ENCODE measurements around the gene SSH2. TPM values are rescaled to one million over a fixed set of nuclear protein-coding genes. Genes with fewer than 3 reads are reported as not detected.

SSH2 gene
- total RNA-seq, 1 donor, result 13.0 TPM

DNA sequence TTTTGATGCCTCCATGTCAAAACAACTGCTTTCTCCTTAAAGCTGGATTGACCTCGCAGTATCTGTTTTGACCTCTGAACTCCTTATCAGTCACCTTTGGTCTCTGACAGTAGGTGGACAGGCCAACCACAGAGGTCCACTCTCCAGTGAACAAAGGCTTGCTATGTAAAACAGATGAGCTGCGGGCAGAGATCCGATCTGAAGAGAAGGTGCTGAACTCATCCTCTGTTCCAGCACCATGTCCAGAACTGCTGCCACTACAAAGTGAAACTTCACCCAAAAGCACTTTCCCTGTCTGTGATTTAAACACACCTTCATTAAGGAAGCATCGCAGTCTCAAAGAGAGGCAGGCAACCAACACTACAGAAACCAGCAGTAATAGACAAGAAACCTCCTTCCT lies 190.0 kb downstream of the SSH2 start:
- no peaks in the 10 kb centered on the region for H3K27me3 ChIP-seq (ENCODE audit: insufficient read depth, low read length)
- H3K79me2 ChIP-seq (ENCODE audit: insufficient read depth, low read length), result no peaks in the 10 kb centered on the region
- H3K4me3 ChIP-seq (ENCODE audit: insufficient read depth, low read length), result no peak overlapping the region
- no peaks in the 10 kb centered on the region for H4K20me1 ChIP-seq (ENCODE audit: insufficient read depth, low read length)
- H2AFZ ChIP-seq (ENCODE audit: low read length), result no peak overlapping the region
- no peak for DNase-seq (ENCODE audit: insufficient read length, low spot score, missing footprints)
- H3K27ac ChIP-seq (ENCODE audit: low read depth, low read length), result no peak overlapping the region
- H3K36me3 ChIP-seq (ENCODE audit: insufficient read depth, low read length), result no peaks in the 10 kb centered on the region
- no peak for TF ChIP-seq CTCF (IDR thresholded peaks at IDR 0.05; ENCODE audit: extremely low read depth, low read depth, low read length)
- peaks cover 7% of the 10 kb centered on the region for H3K4me1 ChIP-seq (ENCODE audit: insufficient read depth, low read length)
- no peaks in the 10 kb centered on the region for H3K9me3 ChIP-seq (ENCODE audit: low read depth, low read length)
- no peak overlapping the region for H3K4me2 ChIP-seq (ENCODE audit: insufficient read depth, low read length)

DNA sequence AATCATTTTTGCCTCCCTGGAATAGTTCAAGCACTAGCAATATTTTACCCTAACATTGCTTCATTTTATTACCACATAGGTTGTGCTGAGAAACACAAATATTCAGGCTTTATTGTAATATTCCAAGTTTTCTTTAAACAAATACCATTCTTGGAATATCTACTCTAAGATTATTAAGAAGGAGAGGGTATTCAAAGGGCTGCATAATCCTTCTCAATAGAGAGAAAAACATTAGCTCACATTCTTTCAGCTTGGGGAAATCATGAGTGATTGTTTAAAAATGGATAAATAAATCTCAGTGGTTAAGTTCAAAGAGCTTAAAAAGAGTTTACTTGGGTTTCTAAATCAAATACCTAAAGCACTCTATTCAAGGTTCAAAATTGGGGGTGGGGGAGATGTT lies 195.4 kb downstream of the SSH2 start:
- no peak for TF ChIP-seq CTCF (IDR thresholded peaks at IDR 0.05; ENCODE audit: extremely low read depth, low read depth, low read length)
- Histone ChIP-seq H3K4me2 (ENCODE audit: insufficient read depth, low read length) (no peak overlapping the region), H3K27ac (ENCODE audit: low read depth, low read length) (no peak overlapping the region)

GRCh38 chr17:29733166-29733565 lies 196.9 kb downstream of the SSH2 start:
- no peaks in the 10 kb centered on the region for H3K36me3 ChIP-seq (ENCODE audit: insufficient read depth, low read length)
- no peak overlapping the region for H2AFZ ChIP-seq (ENCODE audit: low read length)
- no peak for TF ChIP-seq CTCF (IDR thresholded peaks at IDR 0.05; ENCODE audit: extremely low read depth, low read depth, low read length)
- no peak overlapping the region for H3K27ac ChIP-seq (ENCODE audit: low read depth, low read length)
- H3K27me3 ChIP-seq (ENCODE audit: insufficient read depth, low read length), result no peaks in the 10 kb centered on the region
- peaks cover 2% of the 10 kb centered on the region for H3K4me1 ChIP-seq (ENCODE audit: insufficient read depth, low read length)
- no peak overlapping the region for H3K4me3 ChIP-seq (ENCODE audit: insufficient read depth, low read length)
- no peaks in the 10 kb centered on the region for H4K20me1 ChIP-seq (ENCODE audit: insufficient read depth, low read length)
- H3K9me3 ChIP-seq (ENCODE audit: low read depth, low read length), result peaks cover 3% of the 10 kb centered on the region
- no peak for DNase-seq (ENCODE audit: insufficient read length, low spot score, missing footprints)
- H3K79me2 ChIP-seq (ENCODE audit: insufficient read depth, low read length), result no peaks in the 10 kb centered on the region
- H3K4me2 ChIP-seq (ENCODE audit: insufficient read depth, low read length), result no peak overlapping the region

More for the DNA sequence above, 195.4 kb downstream of the SSH2 start:
- no peak for DNase-seq (ENCODE audit: insufficient read length, low spot score, missing footprints)
- H3K79me2 ChIP-seq (ENCODE audit: insufficient read depth, low read length), result no peaks in the 10 kb centered on the region
- no peaks in the 10 kb centered on the region for H3K36me3 ChIP-seq (ENCODE audit: insufficient read depth, low read length)
- H3K4me3 ChIP-seq (ENCODE audit: insufficient read depth, low read length), result no peak overlapping the region
- no peaks in the 10 kb centered on the region for H3K9me3 ChIP-seq (ENCODE audit: low read depth, low read length)
- no peaks in the 10 kb centered on the region for H4K20me1 ChIP-seq (ENCODE audit: insufficient read depth, low read length)
- H3K27me3 ChIP-seq (ENCODE audit: insufficient read depth, low read length), result no peaks in the 10 kb centered on the region
- H3K4me1 ChIP-seq (ENCODE audit: insufficient read depth, low read length), result peaks cover 2% of the 10 kb centered on the region
- no peak overlapping the region for H2AFZ ChIP-seq (ENCODE audit: low read length)

DNA sequence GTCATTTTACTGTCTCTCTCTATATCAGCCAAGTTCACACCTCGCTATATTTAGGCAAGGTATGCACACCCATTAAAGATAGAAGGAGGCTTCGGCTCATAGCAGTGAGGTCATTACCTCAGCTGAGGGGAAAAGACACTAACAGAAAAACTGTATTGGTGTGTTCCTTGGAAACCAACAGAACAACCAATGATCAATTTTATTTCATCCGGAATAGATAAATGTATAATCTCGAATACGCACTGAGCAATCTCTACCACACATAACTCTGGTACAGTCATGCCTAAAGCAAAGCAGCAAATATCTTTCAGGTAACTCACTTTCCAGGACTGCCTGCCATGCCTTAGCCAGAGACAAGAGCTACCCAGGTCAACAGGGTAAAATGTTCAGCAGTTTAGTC lies 197.4 kb downstream of the SSH2 start:
- peaks cover 3% of the 10 kb centered on the region for H3K9me3 ChIP-seq (ENCODE audit: low read depth, low read length)
- no peak for DNase-seq (ENCODE audit: insufficient read length, low spot score, missing footprints)
- no peak overlapping the region for H3K4me2 ChIP-seq (ENCODE audit: insufficient read depth, low read length)
- no peaks in the 10 kb centered on the region for H3K79me2 ChIP-seq (ENCODE audit: insufficient read depth, low read length)
- TF ChIP-seq CTCF (IDR thresholded peaks at IDR 0.05; ENCODE audit: extremely low read depth, low read depth, low read length), result no peak
- H3K36me3 ChIP-seq (ENCODE audit: insufficient read depth, low read length), result no peaks in the 10 kb centered on the region
- no peak overlapping the region for H3K27ac ChIP-seq (ENCODE audit: low read depth, low read length)
- H4K20me1 ChIP-seq (ENCODE audit: insufficient read depth, low read length), result no peaks in the 10 kb centered on the region
- H3K4me3 ChIP-seq (ENCODE audit: insufficient read depth, low read length), result no peak overlapping the region
- no peaks in the 10 kb centered on the region for H3K27me3 ChIP-seq (ENCODE audit: insufficient read depth, low read length)
- no peak overlapping the region for H2AFZ ChIP-seq (ENCODE audit: low read length)
- H3K4me1 ChIP-seq (ENCODE audit: insufficient read depth, low read length), result peaks cover 2% of the 10 kb centered on the region

Data from osteoblast (primary cell).